ENCODE measurements around the gene PRKAG2. TPM values are rescaled to one million over a fixed set of nuclear protein-coding genes. Genes with fewer than 3 reads are reported as not detected.

The PRKAG2 gene
- total and polyA plus RNA-seq, 2 of the 13 experiments (the other 11 are each of a cell fraction or from before 2014, with no cell fraction given), result 0.90 to 1.3 TPM

DNA sequence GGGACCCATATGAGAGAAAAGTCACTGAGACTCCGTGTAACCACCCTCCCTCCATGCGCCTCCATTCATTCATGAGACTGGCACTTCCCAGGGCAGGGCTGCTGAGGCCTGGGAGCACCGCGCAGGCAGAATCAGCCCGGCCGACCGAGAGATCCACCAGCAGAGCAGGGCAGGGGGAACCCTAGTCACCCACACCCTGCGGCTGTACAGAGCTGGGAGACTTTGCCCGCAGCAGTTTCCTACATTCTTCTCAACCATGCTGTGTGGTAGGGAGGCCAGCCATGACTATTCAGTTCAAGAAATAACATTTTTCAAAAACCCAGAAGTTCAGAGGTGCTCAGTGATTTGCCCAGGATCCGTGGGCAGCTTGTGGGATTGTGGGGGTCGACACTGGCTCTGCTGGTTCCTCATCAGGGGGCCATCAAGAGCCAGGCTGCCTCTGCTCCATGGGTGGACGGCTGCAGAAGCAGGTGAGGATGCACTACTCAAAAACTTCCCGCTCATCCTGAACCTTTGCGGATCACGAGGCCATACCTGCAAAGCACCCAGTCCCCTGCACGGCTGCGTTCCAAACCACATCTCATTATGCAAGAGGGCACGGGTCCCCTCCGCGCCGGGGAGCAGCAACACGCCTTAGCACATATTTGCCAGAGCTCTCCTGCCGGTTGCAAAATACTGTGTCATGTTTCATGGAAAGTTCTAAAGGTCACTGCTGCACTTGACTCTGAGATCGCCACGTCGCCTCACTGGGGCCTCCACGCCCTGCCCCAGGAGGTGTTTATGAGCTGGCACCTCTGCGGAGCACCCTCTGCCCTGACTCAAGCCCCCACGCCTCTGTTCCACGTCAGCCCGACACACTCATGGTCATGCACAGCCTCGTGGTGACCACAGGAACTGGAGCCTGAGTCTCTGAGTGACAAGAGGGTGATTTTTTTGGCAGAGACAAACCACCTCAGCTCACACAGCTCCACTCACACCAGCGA, 132.0 kb downstream of the PRKAG2 start (continued):
- TF ChIP-seq NAIF1 (CRISPR knock-in tag; IDR thresholded peaks at IDR 0.05; ENCODE audit: borderline replicate concordance), result no peak
- TF ChIP-seq KLF11 (CRISPR knock-in tag; IDR thresholded peaks at IDR 0.05), result peak; percentile 63; the same call in 1 of the 2 replicates
- peak; percentile 83; the same call in 1 of the 2 replicates for TF ChIP-seq MYC (CRISPR knock-in tag; IDR thresholded peaks at IDR 0.05; ENCODE audit: borderline replicate concordance)
- TF ChIP-seq SMARCE1 (IDR thresholded peaks at IDR 0.05; ENCODE audit: borderline replicate concordance), result no peak
- peak; percentile 97 for TF ChIP-seq BRF2 (CRISPR knock-in tag; IDR thresholded peaks at IDR 0.05)
- no peak for TF ChIP-seq ZNF720 (CRISPR knock-in tag; IDR thresholded peaks at IDR 0.05)
- peak; percentile 78 for TF ChIP-seq PHF5A (CRISPR knock-in tag; IDR thresholded peaks at IDR 0.05; ENCODE audit: low read depth, unreplicated experiment)
- TF ChIP-seq HNRNPL (IDR thresholded peaks at IDR 0.05; ENCODE audit: low read depth, low read length), result no peak
- TF ChIP-seq, protein P1, sequence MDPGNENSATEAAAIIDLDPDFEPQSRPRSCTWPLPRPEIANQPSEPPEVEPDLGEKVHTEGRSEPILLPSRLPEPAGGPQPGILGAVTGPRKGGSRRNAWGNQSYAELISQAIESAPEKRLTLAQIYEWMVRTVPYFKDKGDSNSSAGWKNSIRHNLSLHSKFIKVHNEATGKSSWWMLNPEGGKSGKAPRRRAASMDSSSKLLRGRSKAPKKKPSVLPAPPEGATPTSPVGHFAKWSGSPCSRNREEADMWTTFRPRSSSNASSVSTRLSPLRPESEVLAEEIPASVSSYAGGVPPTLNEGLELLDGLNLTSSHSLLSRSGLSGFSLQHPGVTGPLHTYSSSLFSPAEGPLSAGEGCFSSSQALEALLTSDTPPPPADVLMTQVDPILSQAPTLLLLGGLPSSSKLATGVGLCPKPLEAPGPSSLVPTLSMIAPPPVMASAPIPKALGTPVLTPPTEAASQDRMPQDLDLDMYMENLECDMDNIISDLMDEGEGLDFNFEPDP (CRISPR knock-in tag; conservative IDR thresholded peaks at IDR 0.05), result no peak
- TF ChIP-seq ZNF20 (CRISPR knock-in tag; IDR thresholded peaks at IDR 0.05), result no peak
- peak; percentile 86 for TF ChIP-seq ZSCAN21 (CRISPR knock-in tag; IDR thresholded peaks at IDR 0.05; ENCODE audit: borderline replicate concordance)
- TF ChIP-seq ZNF605 (CRISPR knock-in tag; IDR thresholded peaks at IDR 0.05), result peak; percentile 80; the same call in 1 of the 2 replicates
- TF ChIP-seq, protein P2, sequence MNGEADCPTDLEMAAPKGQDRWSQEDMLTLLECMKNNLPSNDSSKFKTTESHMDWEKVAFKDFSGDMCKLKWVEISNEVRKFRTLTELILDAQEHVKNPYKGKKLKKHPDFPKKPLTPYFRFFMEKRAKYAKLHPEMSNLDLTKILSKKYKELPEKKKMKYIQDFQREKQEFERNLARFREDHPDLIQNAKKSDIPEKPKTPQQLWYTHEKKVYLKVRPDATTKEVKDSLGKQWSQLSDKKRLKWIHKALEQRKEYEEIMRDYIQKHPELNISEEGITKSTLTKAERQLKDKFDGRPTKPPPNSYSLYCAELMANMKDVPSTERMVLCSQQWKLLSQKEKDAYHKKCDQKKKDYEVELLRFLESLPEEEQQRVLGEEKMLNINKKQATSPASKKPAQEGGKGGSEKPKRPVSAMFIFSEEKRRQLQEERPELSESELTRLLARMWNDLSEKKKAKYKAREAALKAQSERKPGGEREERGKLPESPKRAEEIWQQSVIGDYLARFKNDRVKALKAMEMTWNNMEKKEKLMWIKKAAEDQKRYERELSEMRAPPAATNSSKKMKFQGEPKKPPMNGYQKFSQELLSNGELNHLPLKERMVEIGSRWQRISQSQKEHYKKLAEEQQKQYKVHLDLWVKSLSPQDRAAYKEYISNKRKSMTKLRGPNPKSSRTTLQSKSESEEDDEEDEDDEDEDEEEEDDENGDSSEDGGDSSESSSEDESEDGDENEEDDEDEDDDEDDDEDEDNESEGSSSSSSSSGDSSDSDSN (CRISPR knock-in tag; IDR thresholded peaks at IDR 0.05), result peak; percentile 74
- no peak for TF ChIP-seq RAD51 (IDR thresholded peaks at IDR 0.05; ENCODE audit: borderline replicate concordance)
- no peak for TF ChIP-seq ZFP36 (IDR thresholded peaks at IDR 0.05; ENCODE audit: borderline replicate concordance, low read depth, low read length, partially characterized antibody)
- no peak for TF ChIP-seq NFIB (CRISPR knock-in tag; IDR thresholded peaks at IDR 0.05; ENCODE audit: borderline replicate concordance)
- TF ChIP-seq, protein P3, sequence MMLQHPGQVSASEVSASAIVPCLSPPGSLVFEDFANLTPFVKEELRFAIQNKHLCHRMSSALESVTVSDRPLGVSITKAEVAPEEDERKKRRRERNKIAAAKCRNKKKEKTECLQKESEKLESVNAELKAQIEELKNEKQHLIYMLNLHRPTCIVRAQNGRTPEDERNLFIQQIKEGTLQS (CRISPR knock-in tag; IDR thresholded peaks at IDR 0.05), result peak; percentile 60
- peak; percentile 88 for TF ChIP-seq MED1 (CRISPR knock-in tag; IDR thresholded peaks at IDR 0.05)
- TF ChIP-seq, protein P4, sequence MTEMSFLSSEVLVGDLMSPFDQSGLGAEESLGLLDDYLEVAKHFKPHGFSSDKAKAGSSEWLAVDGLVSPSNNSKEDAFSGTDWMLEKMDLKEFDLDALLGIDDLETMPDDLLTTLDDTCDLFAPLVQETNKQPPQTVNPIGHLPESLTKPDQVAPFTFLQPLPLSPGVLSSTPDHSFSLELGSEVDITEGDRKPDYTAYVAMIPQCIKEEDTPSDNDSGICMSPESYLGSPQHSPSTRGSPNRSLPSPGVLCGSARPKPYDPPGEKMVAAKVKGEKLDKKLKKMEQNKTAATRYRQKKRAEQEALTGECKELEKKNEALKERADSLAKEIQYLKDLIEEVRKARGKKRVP (CRISPR knock-in tag; IDR thresholded peaks at IDR 0.05), result peak in 1 of 2 experiments; percentile 92; a peak in 2 of 4 replicates
- peak; percentile 87 for TF ChIP-seq ZNF224 (CRISPR knock-in tag; IDR thresholded peaks at IDR 0.05)
- TF ChIP-seq STAG1 (CRISPR knock-in tag; IDR thresholded peaks at IDR 0.05), result no peak; the same call in 1 of the 2 replicates
